Prostate gland (tissue), 2 donors: ENCODE results near the gene USP34.

Source experiments
- CTCF ChIP-seq, 4 experiments: fragments of 200-600 bp in 2 of 4; fragments of 450-650 bp in 2 of 4; sonication (generic) in 2 of 4; IDR thresholded peaks; 1 replicate in 3 of 4; 2 replicates in 1 of 4; pipeline ENCODE4 v1.5.1; 2016 to 2019; ENCODE audit warnings: antibody characterized with exemption in 4 of 4, mild to moderate bottlenecking in 2 of 4, moderate library complexity in 2 of 4
- POLR2A ChIP-seq: fragments of 450-650 bp; IDR thresholded peaks from one replicate; pipeline ENCODE4 v1.6.1; 2016; ENCODE audit warnings: antibody characterized with exemption, mild to moderate bottlenecking
- POLR2AphosphoS5 ChIP-seq: sonication (generic); formaldehyde crosslinking; IDR thresholded peaks from one replicate; pipeline ENCODE4 v1.6.1; 2017; ENCODE audit warnings: antibody characterized with exemption

- TF ChIP-seq CTCF (IDR thresholded peaks at IDR 0.05), result no peak
- no peak for TF ChIP-seq POLR2A
- no peak for TF ChIP-seq POLR2AphosphoS5
Observed at GRCh38 chr2:61359058-61359457, 111.8 kb downstream of the USP34 start.
